ENCODE data around the gene GSG1L.

GSG1L gene

GRCh38 chr16:27849621-27850020, 213.9 kb downstream of the GSG1L start:
- TF ChIP-seq CTCF (IDR thresholded peaks at IDR 0.05; ENCODE audit: borderline replicate concordance, insufficient read depth, low read depth, low read length) = no peak

GRCh38 chr16:27847030-27847550, 216.4 kb downstream of the GSG1L start:
- TF ChIP-seq CTCF (IDR thresholded peaks at IDR 0.05; ENCODE audit: borderline replicate concordance, insufficient read depth, low read depth, low read length) = no peak
- H3K4me3 ChIP-seq (ENCODE audit: low read depth, low read length) = no peak overlapping the region

More at GRCh38 chr16:27849621-27850020, 213.9 kb downstream of the GSG1L start:
- H3K4me3 ChIP-seq (ENCODE audit: low read depth, low read length) = no peak overlapping the region

- H3K4me3 ChIP-seq (ENCODE audit: low read depth, low read length) = no peak overlapping the region
- no peak for TF ChIP-seq CTCF (IDR thresholded peaks at IDR 0.05; ENCODE audit: borderline replicate concordance, insufficient read depth, low read depth, low read length)
These were observed 218.7 kb downstream of the GSG1L start for GRCh38 chr16:27844826-27845225.

GRCh38 chr16:27843800-27844199, 219.7 kb downstream of the GSG1L start:
- TF ChIP-seq CTCF (IDR thresholded peaks at IDR 0.05; ENCODE audit: borderline replicate concordance, insufficient read depth, low read depth, low read length) = no peak

GRCh38 chr16:27841911-27842310, 221.6 kb downstream of the GSG1L start:
- H3K4me3 ChIP-seq (ENCODE audit: low read depth, low read length) = no peak overlapping the region
- TF ChIP-seq CTCF (IDR thresholded peaks at IDR 0.05; ENCODE audit: borderline replicate concordance, insufficient read depth, low read depth, low read length) = no peak

More at GRCh38 chr16:27843800-27844199, 219.7 kb downstream of the GSG1L start:
- H3K4me3 ChIP-seq (ENCODE audit: low read depth, low read length) = no peak overlapping the region

GRCh38 chr16:27841061-27841801, 222.3 kb downstream of the GSG1L start:
- no peak for TF ChIP-seq CTCF (IDR thresholded peaks at IDR 0.05; ENCODE audit: borderline replicate concordance, insufficient read depth, low read depth, low read length)
- H3K4me3 ChIP-seq (ENCODE audit: low read depth, low read length) = no peak overlapping the region
